ENCODE results near the gene RAB9B. TPM values are rescaled to one million over a fixed set of nuclear protein-coding genes. Genes with fewer than 3 reads are reported as not detected.

Gene RAB9B
- total RNA-seq, 1 donor, result 1.1 TPM

- no peak for TF ChIP-seq CTCF (IDR thresholded peaks at IDR 0.05; ENCODE audit: extremely low read depth, low read depth, low read length)
- Histone ChIP-seq H3K4me3 (ENCODE audit: insufficient read depth, low read length) (no peak overlapping the region), H3K27ac (ENCODE audit: low read depth, low read length) (no peak overlapping the region), H3K36me3 (ENCODE audit: insufficient read depth, low read length) (no peaks in the 10 kb centered on the region), H3K4me1 (ENCODE audit: insufficient read depth, low read length) (no peaks in the 10 kb centered on the region), H2AFZ (ENCODE audit: low read length) (no peak overlapping the region), H3K27me3 (ENCODE audit: insufficient read depth, low read length) (peaks cover 43% of the 10 kb centered on the region), H3K79me2 (ENCODE audit: insufficient read depth, low read length) (no peaks in the 10 kb centered on the region), H3K4me2 (ENCODE audit: insufficient read depth, low read length) (no peak overlapping the region), H3K9me3 (ENCODE audit: low read depth, low read length) (no peaks in the 10 kb centered on the region), H4K20me1 (ENCODE audit: insufficient read depth, low read length) (peaks cover 2% of the 10 kb centered on the region)
- DNase-seq (ENCODE audit: insufficient read length, low spot score, missing footprints), result no peak
These were observed 58.6 kb downstream of the RAB9B start for GRCh38 chrX:103773445-103773844.

Small RNAs within 50 kb of the gene (small RNA-seq; reads per million reads assigned to genes)
- not detected for gene RNA5SP511

Other genes starting within 250 kb of the RAB9B start
- gene TCEAL4, start 246.7 kb downstream of the RAB9B start, total RNA-seq, result 38.3 and 45.6 TPM in 2 replicates
- gene TCEAL3, start 224.3 kb downstream of the RAB9B start, total RNA-seq, result 12.7 and 13.0 TPM in 2 replicates
- gene TCEAL1, start 203.3 kb downstream of the RAB9B start, total RNA-seq, result 33.0 and 38.7 TPM in 2 replicates
- 678 and 953 TPM in 2 replicates for gene MORF4L2, start 145.6 kb downstream of the RAB9B start, total RNA-seq
- gene TMEM31, start 121.3 kb downstream of the RAB9B start, total RNA-seq, result not detected in 2 replicates
- gene PLP1, start 55.4 kb downstream of the RAB9B start, total RNA-seq, result 0.29 and 0.36 TPM in 2 replicates
- gene TMSB15B, start 130.4 kb upstream of the RAB9B start, total RNA-seq, result 3.8 and 4.0 TPM in 2 replicates
- gene H2BW1, start 181.5 kb upstream of the RAB9B start, total RNA-seq, result not detected in 2 replicates
- gene H2BW2, start 207.7 kb upstream of the RAB9B start, total RNA-seq, result not detected in 2 replicates
- 3.2 and 3.3 TPM in 2 replicates for gene TMSB15C, start 244.0 kb upstream of the RAB9B start, total RNA-seq